WTC11 (cell line): ENCODE data around the gene SYTL5.

Experiments
- ATF2 ChIP-seq: sonication (generic); formaldehyde crosslinking; IDR thresholded peaks from 2 replicates; pipeline ENCODE4 v1.8.1; 2022; ENCODE audit warnings: low read depth, missing genetic modification reagents, borderline replicate concordance
- ELF4 ChIP-seq: sonication (generic); formaldehyde crosslinking; IDR thresholded peaks from 2 replicates; pipeline ENCODE4 v1.8.1; 2022; ENCODE audit warnings: low read depth, mild to moderate bottlenecking, moderate library complexity, missing genetic modification reagents
- ETV6 ChIP-seq: sonication (generic); formaldehyde crosslinking; IDR thresholded peaks from 2 replicates; pipeline ENCODE4 v1.8.1; 2022; ENCODE audit warnings: mild to moderate bottlenecking, missing genetic modification reagents
- FOXJ3 ChIP-seq: sonication (generic); formaldehyde crosslinking; IDR thresholded peaks from 2 replicates; pipeline ENCODE4 v1.9.0; 2021; ENCODE audit warnings: missing genetic modification reagents, mild to moderate bottlenecking, borderline replicate concordance
- RELA ChIP-seq: sonication (generic); formaldehyde crosslinking; IDR thresholded peaks from 2 replicates; pipeline ENCODE4 v1.8.1; 2022; ENCODE audit warnings: missing genetic modification reagents, mild to moderate bottlenecking, borderline replicate concordance
- ZNF232 ChIP-seq: sonication (generic); formaldehyde crosslinking; IDR thresholded peaks from 2 replicates; pipeline ENCODE4 v1.8.0; 2022; ENCODE audit warnings: mild to moderate bottlenecking, missing genetic modification reagents
- ZNF416 ChIP-seq: fragments of 250-450 bp; sonication (Bioruptor Pico); IDR thresholded peaks from 2 replicates; pipeline ENCODE4 v1.9.0; 2021; ENCODE audit warnings: mild to moderate bottlenecking, inconsistent platforms
- ZNF532 ChIP-seq: fragments of 250-450 bp; sonication (Bioruptor Pico); IDR thresholded peaks from 2 replicates; pipeline ENCODE4 v1.9.0; 2021; ENCODE audit warnings: mild to moderate bottlenecking, borderline replicate concordance
- TF ChIP-seq, protein P1 (sequence below): sonication (generic); formaldehyde crosslinking; IDR thresholded peaks from 2 replicates; pipeline ENCODE4 v1.8.1; 2023; ENCODE audit warnings: mild to moderate bottlenecking, moderate library complexity, missing genetic modification reagents
- TF ChIP-seq, protein P2 (sequence below): fragments of 200-600 bp; IDR thresholded peaks from 2 replicates; pipeline ENCODE4 v1.8.0; 2022; ENCODE audit warnings: antibody characterized with exemption
- TF ChIP-seq, protein P3 (sequence below): sonication (generic); formaldehyde crosslinking; IDR thresholded peaks from 2 replicates; pipeline ENCODE4 v1.8.0; 2023; ENCODE audit warnings: missing genetic modification reagents, mild to moderate bottlenecking, borderline replicate concordance

DNA sequence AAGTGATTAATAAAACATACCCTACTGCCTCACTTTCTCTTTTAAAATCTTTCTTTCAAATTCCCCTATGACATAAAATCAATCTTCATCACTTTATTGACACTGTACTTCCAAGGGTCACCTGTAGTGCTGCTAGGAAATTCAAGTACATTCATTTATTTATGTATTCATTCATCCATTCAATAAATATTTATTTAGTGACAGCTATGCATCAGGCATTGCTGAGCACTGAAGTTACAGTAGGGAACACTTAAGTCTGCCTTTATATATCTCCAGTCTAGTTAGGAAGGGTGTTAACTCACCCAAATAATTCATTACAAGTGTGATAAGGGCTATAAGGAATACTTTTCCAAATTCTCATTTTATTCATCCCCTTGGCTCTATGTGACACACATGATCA lies 2.3 kb downstream of the SYTL5 start:
- TF ChIP-seq, protein P1, sequence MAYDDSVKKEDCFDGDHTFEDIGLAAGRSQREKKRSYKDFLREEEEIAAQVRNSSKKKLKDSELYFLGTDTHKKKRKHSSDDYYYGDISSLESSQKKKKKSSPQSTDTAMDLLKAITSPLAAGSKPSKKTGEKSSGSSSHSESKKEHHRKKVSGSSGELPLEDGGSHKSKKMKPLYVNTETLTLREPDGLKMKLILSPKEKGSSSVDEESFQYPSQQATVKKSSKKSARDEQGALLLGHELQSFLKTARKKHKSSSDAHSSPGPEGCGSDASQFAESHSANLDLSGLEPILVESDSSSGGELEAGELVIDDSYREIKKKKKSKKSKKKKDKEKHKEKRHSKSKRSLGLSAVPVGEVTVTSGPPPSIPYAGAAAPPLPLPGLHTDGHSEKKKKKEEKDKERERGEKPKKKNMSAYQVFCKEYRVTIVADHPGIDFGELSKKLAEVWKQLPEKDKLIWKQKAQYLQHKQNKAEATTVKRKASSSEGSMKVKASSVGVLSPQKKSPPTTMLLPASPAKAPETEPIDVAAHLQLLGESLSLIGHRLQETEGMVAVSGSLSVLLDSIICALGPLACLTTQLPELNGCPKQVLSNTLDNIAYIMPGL (CRISPR knock-in tag) = no peak
- TF ChIP-seq, protein P2, sequence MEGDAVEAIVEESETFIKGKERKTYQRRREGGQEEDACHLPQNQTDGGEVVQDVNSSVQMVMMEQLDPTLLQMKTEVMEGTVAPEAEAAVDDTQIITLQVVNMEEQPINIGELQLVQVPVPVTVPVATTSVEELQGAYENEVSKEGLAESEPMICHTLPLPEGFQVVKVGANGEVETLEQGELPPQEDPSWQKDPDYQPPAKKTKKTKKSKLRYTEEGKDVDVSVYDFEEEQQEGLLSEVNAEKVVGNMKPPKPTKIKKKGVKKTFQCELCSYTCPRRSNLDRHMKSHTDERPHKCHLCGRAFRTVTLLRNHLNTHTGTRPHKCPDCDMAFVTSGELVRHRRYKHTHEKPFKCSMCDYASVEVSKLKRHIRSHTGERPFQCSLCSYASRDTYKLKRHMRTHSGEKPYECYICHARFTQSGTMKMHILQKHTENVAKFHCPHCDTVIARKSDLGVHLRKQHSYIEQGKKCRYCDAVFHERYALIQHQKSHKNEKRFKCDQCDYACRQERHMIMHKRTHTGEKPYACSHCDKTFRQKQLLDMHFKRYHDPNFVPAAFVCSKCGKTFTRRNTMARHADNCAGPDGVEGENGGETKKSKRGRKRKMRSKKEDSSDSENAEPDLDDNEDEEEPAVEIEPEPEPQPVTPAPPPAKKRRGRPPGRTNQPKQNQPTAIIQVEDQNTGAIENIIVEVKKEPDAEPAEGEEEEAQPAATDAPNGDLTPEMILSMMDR = no peak
- TF ChIP-seq RELA (CRISPR knock-in tag) (no peak), ZNF232 (CRISPR knock-in tag) (no peak), ZNF532 (CRISPR knock-in tag) (no peak), ELF4 (CRISPR knock-in tag) (no peak), ZNF416 (CRISPR knock-in tag) (no peak), ETV6 (no peak), ATF2 (CRISPR knock-in tag) (no peak), FOXJ3 (CRISPR knock-in tag) (no peak)
- TF ChIP-seq, protein P3, sequence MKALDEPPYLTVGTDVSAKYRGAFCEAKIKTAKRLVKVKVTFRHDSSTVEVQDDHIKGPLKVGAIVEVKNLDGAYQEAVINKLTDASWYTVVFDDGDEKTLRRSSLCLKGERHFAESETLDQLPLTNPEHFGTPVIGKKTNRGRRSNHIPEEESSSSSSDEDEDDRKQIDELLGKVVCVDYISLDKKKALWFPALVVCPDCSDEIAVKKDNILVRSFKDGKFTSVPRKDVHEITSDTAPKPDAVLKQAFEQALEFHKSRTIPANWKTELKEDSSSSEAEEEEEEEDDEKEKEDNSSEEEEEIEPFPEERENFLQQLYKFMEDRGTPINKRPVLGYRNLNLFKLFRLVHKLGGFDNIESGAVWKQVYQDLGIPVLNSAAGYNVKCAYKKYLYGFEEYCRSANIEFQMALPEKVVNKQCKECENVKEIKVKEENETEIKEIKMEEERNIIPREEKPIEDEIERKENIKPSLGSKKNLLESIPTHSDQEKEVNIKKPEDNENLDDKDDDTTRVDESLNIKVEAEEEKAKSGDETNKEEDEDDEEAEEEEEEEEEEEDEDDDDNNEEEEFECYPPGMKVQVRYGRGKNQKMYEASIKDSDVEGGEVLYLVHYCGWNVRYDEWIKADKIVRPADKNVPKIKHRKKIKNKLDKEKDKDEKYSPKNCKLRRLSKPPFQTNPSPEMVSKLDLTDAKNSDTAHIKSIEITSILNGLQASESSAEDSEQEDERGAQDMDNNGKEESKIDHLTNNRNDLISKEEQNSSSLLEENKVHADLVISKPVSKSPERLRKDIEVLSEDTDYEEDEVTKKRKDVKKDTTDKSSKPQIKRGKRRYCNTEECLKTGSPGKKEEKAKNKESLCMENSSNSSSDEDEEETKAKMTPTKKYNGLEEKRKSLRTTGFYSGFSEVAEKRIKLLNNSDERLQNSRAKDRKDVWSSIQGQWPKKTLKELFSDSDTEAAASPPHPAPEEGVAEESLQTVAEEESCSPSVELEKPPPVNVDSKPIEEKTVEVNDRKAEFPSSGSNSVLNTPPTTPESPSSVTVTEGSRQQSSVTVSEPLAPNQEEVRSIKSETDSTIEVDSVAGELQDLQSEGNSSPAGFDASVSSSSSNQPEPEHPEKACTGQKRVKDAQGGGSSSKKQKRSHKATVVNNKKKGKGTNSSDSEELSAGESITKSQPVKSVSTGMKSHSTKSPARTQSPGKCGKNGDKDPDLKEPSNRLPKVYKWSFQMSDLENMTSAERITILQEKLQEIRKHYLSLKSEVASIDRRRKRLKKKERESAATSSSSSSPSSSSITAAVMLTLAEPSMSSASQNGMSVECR = no peak
